HL-60 (cell line): ENCODE data around the gene FOXB2.

Source experiments
- DNase-seq, 2 experiments: peaks; one replicate each; pipeline ENCODE4 v3.0.0-alpha.2; 2010 to 2020; ENCODE audit warnings: low read depth in 1 of 2, low spot score in 1 of 2
- H3K27ac ChIP-seq: fragments of 250-450 bp; sonication (Bioruptor Pico); replicated peaks from 2 replicates; pipeline ENCODE4 v1.5.1; 2020; ENCODE audit warnings: mild to moderate bottlenecking, moderate library complexity
- H3K27me3 ChIP-seq: fragments of 250-450 bp; sonication (Bioruptor Pico); 2 replicates; pipeline ENCODE4 v1.5.1; 2021; ENCODE audit warnings: mild to moderate bottlenecking, moderate library complexity; ENCODE audit not compliant: insufficient read depth, poor library complexity, severe bottlenecking
- H3K4me3 ChIP-seq: replicated peaks from 2 replicates; pipeline ENCODE4 v1.5.1; 2011; ENCODE audit warnings: mild to moderate bottlenecking, control low read depth, low read length; ENCODE audit not compliant: insufficient read depth
- GABPA ChIP-seq: IDR thresholded peaks from 2 replicates; pipeline ENCODE4 v1.6.1; 2012; ENCODE audit warnings: low read depth
- POLR2AphosphoS5 ChIP-seq: IDR thresholded peaks from 2 replicates; pipeline ENCODE4 v1.6.1; 2012; ENCODE audit warnings: low read depth
- SPI1 ChIP-seq: IDR thresholded peaks from 2 replicates; pipeline ENCODE4 v1.6.1; 2012; ENCODE audit warnings: low read depth, mild to moderate bottlenecking, borderline replicate concordance
- TF ChIP-seq, protein P1 (sequence below): IDR thresholded peaks from 2 replicates; pipeline ENCODE4 v1.6.1; 2012; ENCODE audit warnings: low read depth; ENCODE audit not compliant: insufficient replicate concordance
- TF ChIP-seq, protein P2 (sequence below): IDR thresholded peaks from one replicate; pipeline ENCODE4 v1.5.1; 2011; ENCODE audit warnings: low read length, control low read depth, inconsistent platforms; ENCODE audit not compliant: insufficient read depth

Gene FOXB2

DNA sequence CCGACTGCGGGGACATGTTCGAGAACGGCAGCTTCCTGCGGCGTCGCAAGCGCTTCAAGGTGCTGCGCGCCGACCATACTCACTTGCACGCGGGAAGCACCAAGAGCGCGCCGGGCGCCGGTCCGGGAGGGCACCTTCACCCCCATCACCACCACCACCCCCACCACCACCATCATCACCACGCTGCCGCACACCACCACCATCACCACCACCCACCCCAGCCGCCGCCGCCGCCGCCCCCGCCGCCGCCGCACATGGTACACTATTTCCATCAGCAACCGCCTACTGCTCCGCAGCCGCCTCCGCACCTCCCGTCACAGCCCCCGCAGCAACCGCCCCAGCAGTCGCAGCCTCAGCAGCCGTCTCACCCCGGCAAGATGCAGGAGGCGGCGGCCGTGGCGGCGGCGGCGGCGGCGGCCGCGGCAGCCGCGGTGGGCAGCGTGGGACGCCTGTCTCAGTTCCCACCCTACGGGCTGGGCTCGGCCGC lies 514 bp downstream of the FOXB2 start:
- no peak overlapping the region for H3K27ac ChIP-seq
- no peak overlapping the region for H3K4me3 ChIP-seq
- H3K27me3 ChIP-seq = peaks cover 90% of the 10 kb centered on the region
- TF ChIP-seq, protein P1, sequence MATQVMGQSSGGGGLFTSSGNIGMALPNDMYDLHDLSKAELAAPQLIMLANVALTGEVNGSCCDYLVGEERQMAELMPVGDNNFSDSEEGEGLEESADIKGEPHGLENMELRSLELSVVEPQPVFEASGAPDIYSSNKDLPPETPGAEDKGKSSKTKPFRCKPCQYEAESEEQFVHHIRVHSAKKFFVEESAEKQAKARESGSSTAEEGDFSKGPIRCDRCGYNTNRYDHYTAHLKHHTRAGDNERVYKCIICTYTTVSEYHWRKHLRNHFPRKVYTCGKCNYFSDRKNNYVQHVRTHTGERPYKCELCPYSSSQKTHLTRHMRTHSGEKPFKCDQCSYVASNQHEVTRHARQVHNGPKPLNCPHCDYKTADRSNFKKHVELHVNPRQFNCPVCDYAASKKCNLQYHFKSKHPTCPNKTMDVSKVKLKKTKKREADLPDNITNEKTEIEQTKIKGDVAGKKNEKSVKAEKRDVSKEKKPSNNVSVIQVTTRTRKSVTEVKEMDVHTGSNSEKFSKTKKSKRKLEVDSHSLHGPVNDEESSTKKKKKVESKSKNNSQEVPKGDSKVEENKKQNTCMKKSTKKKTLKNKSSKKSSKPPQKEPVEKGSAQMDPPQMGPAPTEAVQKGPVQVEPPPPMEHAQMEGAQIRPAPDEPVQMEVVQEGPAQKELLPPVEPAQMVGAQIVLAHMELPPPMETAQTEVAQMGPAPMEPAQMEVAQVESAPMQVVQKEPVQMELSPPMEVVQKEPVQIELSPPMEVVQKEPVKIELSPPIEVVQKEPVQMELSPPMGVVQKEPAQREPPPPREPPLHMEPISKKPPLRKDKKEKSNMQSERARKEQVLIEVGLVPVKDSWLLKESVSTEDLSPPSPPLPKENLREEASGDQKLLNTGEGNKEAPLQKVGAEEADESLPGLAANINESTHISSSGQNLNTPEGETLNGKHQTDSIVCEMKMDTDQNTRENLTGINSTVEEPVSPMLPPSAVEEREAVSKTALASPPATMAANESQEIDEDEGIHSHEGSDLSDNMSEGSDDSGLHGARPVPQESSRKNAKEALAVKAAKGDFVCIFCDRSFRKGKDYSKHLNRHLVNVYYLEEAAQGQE = no peak
- TF ChIP-seq, protein P2, sequence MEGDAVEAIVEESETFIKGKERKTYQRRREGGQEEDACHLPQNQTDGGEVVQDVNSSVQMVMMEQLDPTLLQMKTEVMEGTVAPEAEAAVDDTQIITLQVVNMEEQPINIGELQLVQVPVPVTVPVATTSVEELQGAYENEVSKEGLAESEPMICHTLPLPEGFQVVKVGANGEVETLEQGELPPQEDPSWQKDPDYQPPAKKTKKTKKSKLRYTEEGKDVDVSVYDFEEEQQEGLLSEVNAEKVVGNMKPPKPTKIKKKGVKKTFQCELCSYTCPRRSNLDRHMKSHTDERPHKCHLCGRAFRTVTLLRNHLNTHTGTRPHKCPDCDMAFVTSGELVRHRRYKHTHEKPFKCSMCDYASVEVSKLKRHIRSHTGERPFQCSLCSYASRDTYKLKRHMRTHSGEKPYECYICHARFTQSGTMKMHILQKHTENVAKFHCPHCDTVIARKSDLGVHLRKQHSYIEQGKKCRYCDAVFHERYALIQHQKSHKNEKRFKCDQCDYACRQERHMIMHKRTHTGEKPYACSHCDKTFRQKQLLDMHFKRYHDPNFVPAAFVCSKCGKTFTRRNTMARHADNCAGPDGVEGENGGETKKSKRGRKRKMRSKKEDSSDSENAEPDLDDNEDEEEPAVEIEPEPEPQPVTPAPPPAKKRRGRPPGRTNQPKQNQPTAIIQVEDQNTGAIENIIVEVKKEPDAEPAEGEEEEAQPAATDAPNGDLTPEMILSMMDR = no peak
- TF ChIP-seq SPI1 (no peak), GABPA (no peak), POLR2AphosphoS5 (no peak)
- DNase-seq = no peak

DNA sequence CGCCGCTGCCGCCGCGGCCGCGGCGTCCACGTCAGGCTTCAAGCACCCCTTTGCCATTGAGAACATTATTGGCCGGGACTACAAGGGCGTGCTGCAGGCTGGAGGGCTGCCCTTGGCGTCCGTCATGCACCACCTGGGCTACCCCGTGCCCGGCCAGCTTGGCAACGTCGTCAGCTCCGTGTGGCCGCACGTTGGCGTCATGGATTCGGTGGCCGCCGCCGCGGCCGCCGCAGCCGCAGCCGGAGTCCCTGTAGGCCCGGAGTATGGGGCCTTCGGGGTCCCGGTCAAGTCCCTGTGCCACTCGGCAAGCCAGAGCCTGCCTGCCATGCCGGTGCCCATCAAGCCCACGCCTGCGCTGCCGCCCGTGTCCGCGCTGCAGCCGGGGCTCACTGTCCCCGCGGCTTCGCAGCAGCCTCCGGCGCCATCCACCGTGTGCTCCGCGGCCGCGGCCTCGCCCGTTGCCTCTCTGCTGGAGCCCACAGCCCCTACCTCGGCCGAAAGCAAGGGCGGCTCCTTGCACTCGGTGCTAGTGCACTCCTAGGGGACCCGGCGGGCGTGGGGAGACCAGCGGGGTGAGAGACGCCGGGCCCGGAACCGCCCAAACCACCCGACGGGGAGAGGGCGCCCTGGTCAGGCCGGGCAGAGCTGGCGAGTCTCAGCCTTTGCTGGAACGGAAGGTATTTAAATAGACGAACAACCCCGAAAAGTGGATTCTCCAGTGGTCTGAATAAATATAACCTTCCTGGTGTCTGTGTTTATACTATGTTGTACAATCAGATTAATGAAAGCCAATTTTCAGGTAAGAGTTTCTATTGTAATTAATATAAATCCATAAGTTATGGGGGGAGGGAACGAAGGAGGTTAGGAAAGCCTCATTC lies 1.2 kb downstream of the FOXB2 start:
- DNase-seq = no peak
- Histone ChIP-seq H3K27ac (no peak overlapping the region), H3K4me3 (no peak overlapping the region), H3K27me3 (peaks cover 90% of the 10 kb centered on the region)
- TF ChIP-seq POLR2AphosphoS5 = no peak
- TF ChIP-seq, protein P2 = no peak
- TF ChIP-seq, protein P1 = no peak
- no peak for TF ChIP-seq GABPA
- TF ChIP-seq SPI1 = no peak

DNA sequence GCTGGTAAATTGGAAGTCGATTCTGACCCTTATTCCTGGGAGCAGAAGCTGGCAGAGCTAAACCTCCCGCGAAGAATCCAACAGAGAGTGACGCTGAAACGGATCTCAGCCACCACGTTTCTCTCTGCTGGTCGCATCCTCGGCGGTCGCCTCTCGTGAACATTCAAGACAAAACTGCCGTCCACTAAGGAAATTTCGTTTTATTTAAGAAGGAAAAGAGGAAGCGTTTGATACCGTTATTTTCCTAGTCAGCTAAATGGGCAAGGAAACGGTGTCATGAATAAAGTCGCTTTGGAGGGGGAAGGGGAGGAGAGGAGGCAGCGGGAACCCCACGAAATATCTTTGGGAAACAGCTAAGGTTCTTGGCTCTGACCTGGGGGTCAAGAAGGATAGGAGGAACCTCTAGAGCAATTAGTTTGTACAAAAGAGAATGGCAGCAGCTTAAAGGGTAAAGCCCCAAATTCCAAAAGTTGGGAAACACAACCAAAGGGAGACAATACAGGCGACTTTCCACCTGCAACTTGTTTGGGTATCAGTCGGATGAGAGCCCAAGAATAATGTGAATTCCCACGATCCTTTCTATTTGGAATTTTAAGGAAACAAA lies 1.9 kb downstream of the FOXB2 start:
- TF ChIP-seq SPI1 (peak; percentile 13; the same call in 1 of the 2 replicates), POLR2AphosphoS5 (no peak)
- peaks cover 84% of the 10 kb centered on the region for H3K27me3 ChIP-seq
- no peak for DNase-seq
- H3K27ac ChIP-seq = no peak overlapping the region
- H3K4me3 ChIP-seq = no peak overlapping the region

DNA sequence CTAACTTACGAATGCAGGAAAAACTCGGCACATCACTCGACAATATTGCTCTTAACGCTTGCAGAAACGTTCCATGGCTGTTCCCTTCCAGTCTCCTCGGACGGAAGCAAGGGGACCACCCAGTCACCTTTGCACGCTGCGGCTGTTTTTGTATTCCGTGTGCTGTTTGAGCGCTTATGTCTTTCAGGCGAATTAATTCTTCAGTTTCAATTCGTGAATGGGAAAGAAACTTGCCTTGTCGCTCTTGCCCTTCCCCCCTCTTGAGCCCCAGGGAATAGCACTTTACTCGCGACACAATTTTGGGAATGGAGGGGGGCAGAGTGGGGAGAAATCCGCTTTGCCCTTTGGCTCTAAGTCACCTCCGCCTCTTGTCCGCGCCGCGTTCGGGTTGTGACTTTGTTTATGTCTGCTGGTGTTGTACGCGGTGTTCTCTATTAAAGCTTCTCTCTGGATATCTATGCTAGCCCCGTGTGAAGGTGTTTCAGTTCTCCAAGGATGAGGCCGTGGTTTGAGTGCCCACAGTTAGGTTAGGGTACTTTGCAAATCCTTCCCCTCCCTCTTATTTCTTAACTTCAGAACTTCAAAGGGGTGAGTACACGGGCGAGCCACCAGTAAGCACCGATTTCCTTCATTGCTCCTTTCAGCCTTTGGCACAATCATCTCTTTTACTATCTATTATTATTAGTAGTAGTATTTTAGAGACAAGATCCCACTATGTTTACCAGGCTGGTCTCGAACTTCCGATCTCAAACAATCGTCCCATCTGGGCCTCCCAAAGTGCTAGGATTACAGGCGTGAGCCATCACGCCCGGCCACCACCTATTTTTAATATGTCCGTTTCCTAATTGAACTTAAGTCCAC lies 2.7 kb downstream of the FOXB2 start:
- H3K27me3 ChIP-seq = peaks cover 76% of the 10 kb centered on the region
- DNase-seq = no peak
- no peak overlapping the region for H3K4me3 ChIP-seq
- H3K27ac ChIP-seq = no peak overlapping the region
- TF ChIP-seq POLR2AphosphoS5 (no peak), SPI1 (no peak), GABPA (no peak)
- TF ChIP-seq, protein P1 = no peak
- TF ChIP-seq, protein P2 = no peak
